ENCODE measurements around the gene RAB38.

GRCh38 chr11:88119561-88119960 lies 55.7 kb downstream of the RAB38 start:
- no peak for TF ChIP-seq CTCF (IDR thresholded peaks at IDR 0.05)
- no peak for TF ChIP-seq REST (IDR thresholded peaks at IDR 0.05; ENCODE audit: insufficient read depth in 1 of 2, low read depth in 2 of 2, low read length in 1 of 2)
- TF ChIP-seq SIN3A (IDR thresholded peaks at IDR 0.05; ENCODE audit: borderline replicate concordance, insufficient read depth, low read depth, low read length) = no peak
- TF ChIP-seq POLR2AphosphoS5 (IDR thresholded peaks at IDR 0.05; ENCODE audit: low read depth, low read length) = no peak
- no peak for TF ChIP-seq TCF7L2 (IDR thresholded peaks at IDR 0.05; ENCODE audit: low read depth, low read length)
